Measurements from ENCODE around the gene TMEM87A.
"Not testable (repeated sequence)": the region's sequence is repeated elsewhere in the genome, so short reads cannot be mapped to it uniquely, and the experiment has no call there.

Gene TMEM87A

GRCh38 chr15:42273900-42274701, 868 bp upstream of the TMEM87A start:
- DNase-seq: peak; percentile 83

- no peak for DNase-seq
Observed at GRCh38 chr15:42270996-42271395, 2.2 kb downstream of the TMEM87A start.

- no peak for DNase-seq
Observed at GRCh38 chr15:42270551-42270950, 2.7 kb downstream of the TMEM87A start.

GRCh38 chr15:42267286-42267685, 5.9 kb downstream of the TMEM87A start:
- no peak for DNase-seq

- no peak for DNase-seq
Observed at GRCh38 chr15:42264795-42265194, 8.4 kb downstream of the TMEM87A start.

GRCh38 chr15:42253300-42253699, 19.9 kb downstream of the TMEM87A start:
- DNase-seq: no peak

- DNase-seq: no peak
Observed at GRCh38 chr15:42240823-42241222, 32.4 kb downstream of the TMEM87A start.

- DNase-seq: no peak
Observed at GRCh38 chr15:42239528-42240182, 33.6 kb downstream of the TMEM87A start.

GRCh38 chr15:42233107-42233506, 40.1 kb downstream of the TMEM87A start:
- DNase-seq: no peak

GRCh38 chr15:42232606-42233005, 40.6 kb downstream of the TMEM87A start:
- no peak for DNase-seq

GRCh38 chr15:42231088-42231487, 42.1 kb downstream of the TMEM87A start:
- no peak for DNase-seq

GRCh38 chr15:42228981-42229380, 44.3 kb downstream of the TMEM87A start:
- DNase-seq: not testable (repeated sequence)

GRCh38 chr15:42228036-42228435, 45.2 kb downstream of the TMEM87A start:
- DNase-seq: no peak

GRCh38 chr15:42226648-42227047, 46.6 kb downstream of the TMEM87A start:
- DNase-seq: no peak

GRCh38 chr15:42220216-42220615, 53.0 kb downstream of the TMEM87A start:
- DNase-seq: no peak

- no peak for DNase-seq
Observed at GRCh38 chr15:42218953-42219592, 54.2 kb downstream of the TMEM87A start.

- DNase-seq: no peak
Observed at GRCh38 chr15:42217568-42217967, 55.7 kb downstream of the TMEM87A start.

- DNase-seq: no peak
Observed at GRCh38 chr15:42215913-42216829, 57.1 kb downstream of the TMEM87A start.

- DNase-seq: no peak
Observed at GRCh38 chr15:42214600-42214999, 58.6 kb downstream of the TMEM87A start.

GRCh38 chr15:42213511-42213910, 59.7 kb downstream of the TMEM87A start:
- no peak for DNase-seq

GRCh38 chr15:42210696-42211095, 62.5 kb downstream of the TMEM87A start:
- no peak for DNase-seq
